ENCODE results near the gene MGAT3.
A peak's percentile ranks its signal among the peaks of the same experiment; 100 is the strongest.

Gene MGAT3

DNA sequence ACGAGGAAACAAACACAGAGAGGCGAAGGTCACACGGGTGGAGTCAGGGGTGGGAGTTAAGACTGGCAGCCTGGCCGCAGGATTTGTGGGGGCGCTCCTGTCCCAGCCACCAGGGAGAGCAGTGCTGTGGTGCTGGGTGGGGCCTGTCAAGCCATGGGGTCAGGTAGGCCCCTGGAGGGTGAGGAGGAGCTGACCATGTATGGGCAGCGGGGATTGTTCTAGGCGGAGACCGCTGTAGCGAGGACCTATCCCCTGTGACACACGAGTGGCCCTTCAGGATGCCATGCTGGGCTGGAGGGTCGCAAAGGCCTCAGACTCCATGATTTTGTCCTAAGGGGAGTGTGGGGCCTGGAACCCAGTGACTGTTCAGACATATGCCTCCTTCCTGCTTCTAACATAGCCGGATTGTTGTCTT lies 77.3 kb downstream of the MGAT3 start:
- no peak for DNase-seq

DNA sequence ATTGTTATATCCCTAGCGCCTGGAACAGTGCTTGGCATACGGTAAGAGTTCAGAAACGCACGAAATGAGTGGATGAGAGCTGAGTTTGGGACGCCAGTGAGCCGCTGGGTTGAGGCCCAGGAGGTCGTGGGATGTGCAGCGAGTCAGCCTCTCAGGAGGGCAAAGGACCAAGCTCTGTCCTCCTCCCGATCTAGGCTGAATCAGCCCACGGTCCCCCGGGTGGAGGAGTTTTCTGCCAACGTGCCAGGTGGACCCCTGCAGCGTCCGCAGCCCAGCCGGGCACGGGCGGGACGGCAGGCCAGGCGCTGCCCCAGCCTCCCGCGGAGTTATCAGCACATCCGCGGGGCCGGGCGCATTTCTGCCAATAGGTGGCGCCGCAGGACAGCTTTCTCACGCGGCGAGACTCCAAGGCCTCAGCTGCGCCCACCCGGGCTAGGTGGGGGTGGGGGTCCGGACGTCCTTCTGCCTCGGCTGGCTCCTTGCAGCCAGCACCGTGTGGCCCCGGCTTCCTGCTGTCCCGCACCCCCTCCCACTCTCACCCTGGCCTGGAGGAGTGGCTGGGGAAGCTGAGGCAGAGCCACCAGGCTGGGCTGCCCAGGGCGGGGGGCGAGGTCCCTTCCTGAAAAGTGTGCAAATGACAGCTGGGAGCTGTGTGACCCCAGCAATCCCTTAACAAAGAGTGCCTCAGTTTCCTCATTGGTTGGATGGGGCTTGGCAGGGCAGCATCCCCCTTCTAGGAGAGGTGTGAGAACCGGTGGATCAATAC lies 78.0 kb downstream of the MGAT3 start:
- peak; percentile 70 to 87 (median 84) for DNase-seq

DNA sequence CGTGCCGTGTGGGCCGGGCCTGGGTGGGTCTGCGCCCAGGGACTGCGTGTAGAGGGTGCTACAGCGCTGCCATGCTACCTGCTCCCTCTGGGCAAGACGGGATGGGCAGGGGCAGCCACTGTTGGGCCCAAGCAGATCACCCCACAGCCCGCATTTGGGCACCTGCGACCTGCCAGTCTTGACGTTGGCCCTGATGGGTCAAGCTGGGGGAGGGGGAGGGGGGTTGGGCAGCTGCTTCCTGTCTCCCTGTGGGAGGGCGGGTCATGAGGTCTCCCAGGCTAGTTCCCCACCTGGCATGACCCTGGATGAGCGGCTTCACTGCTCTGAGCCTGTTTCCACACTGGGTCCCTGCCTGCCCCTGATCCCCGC lies 78.5 kb downstream of the MGAT3 start:
- no peak for DNase-seq

DNA sequence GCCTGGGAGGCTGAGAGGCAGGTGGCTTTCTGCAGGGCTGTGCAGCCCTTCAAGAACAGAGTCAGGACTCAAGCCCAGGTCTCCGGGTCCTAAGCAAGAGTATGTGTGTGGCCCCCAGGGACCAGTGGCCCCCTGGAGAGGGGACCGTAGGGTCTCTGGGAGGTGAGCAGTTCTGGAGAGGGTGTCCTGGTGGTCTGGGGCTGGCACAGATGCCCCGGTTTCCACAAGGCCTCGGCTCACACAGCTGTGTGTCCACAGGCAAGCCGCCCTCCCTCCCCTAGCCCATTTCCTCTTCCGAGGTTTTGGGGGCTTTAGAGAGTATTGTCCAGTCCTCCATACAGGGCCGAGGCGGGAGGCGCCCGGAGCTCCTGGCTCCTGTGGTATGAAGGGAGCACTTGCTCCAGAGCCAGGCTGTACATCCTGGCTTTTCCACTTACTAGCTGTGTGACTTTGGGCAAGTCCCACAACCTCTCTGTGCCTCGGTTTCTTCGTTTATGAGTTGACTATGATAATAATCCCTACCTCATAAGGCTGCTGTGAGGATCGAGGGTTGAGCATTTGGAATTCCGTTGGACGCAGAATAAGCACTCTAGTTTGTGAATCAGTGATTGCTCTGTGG lies 79.1 kb downstream of the MGAT3 start:
- DNase-seq, result no peak

DNA sequence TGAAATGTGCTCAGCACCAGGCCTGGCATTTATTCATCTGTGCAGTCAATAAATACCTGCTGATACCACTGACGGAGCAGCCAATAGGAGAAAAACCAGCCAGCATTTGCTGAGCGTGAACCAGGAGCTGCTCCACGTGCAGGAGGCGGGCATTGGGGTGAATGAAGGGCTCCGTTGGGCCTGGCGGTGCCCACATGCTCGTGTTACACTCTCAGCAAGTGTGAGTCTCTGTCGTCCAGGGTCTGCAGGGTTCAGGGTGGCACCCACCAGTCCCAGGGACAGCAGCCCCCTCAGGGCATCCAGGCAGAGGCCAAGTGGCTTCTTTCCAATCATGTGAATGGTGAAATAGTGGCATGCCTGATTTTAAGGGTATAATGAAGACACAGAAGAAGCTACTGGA lies 79.9 kb downstream of the MGAT3 start:
- no peak for DNase-seq

DNA sequence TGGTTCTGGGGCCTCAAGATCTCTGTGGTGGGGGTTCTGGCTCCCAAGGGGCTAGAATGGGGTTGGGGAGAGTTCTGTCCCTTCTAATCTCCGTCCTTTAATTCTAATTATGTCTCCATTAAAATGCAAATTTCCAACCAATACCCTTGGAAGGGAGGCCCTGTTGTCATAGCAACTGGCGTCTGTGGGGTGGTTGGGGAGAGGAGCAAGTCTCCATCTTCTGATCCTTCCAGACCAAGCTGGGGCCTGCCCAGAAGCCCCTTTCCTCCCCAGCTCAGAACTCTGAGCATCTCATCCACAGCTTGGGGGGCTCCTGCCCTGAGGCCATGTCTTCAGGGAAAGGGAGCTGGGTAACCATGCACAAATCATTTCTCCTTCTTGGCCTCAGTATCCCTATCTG lies 81.2 kb downstream of the MGAT3 start:
- no peak for DNase-seq
